Keratinocyte (primary cell): ENCODE measurements around the gene SPDYE4. TPM values are rescaled to one million over a fixed set of nuclear protein-coding genes. Genes with fewer than 3 reads are reported as not detected.
A peak's percentile ranks its signal among the peaks of the same experiment; 100 is the strongest.

ENCODE experiments used
- DNase-seq: peaks from one replicate; pipeline ENCODE4 v3.0.0-alpha.2; 2011; ENCODE audit warnings: low read depth, missing footprints, low spot score
- FAIRE-seq: peaks from 2 replicates; lab custom pipeline; 2011; peaks lifted over from hg19 to GRCh38; lab: Jason Lieb, UNC
- H2AFZ ChIP-seq: 2 replicates; pipeline ENCODE4 v1.6.0; 2012; ENCODE audit warnings: low read length, control low read depth, inconsistent platforms; ENCODE audit not compliant: control insufficient read depth
- H3K27ac ChIP-seq: 2 replicates; pipeline ENCODE4 v1.5.1; 2011; ENCODE audit warnings: low read length; ENCODE audit not compliant: control insufficient read depth, insufficient read depth
- H3K27me3 ChIP-seq: 3 replicates; pipeline ENCODE4 v1.6.0; 2011; ENCODE audit warnings: low read length; ENCODE audit not compliant: control insufficient read depth, insufficient read depth; ENCODE audit errors: extremely low read depth
- H3K36me3 ChIP-seq, 2 experiments: 2 replicates in 1 of 2; 3 replicates in 1 of 2; pipeline ENCODE4 v1.5.1; 2011; ENCODE audit warnings: low read length in 2 of 2, mild to moderate bottlenecking in 1 of 2; ENCODE audit not compliant: control insufficient read depth in 2 of 2, insufficient read depth in 2 of 2; ENCODE audit errors: extremely low read depth in 1 of 2
- H3K4me1 ChIP-seq: 3 replicates; pipeline ENCODE4 v1.5.1; 2011; ENCODE audit warnings: low read length; ENCODE audit not compliant: control insufficient read depth, insufficient read depth; ENCODE audit errors: extremely low read depth
- H3K4me2 ChIP-seq: 3 replicates; pipeline ENCODE4 v1.6.0; 2011; ENCODE audit warnings: low read depth, low read length; ENCODE audit not compliant: control insufficient read depth, insufficient read depth; ENCODE audit errors: extremely low read depth
- H3K4me3 ChIP-seq, 3 experiments: fragments of 200-600 bp in 1 of 3; sonication (generic) in 1 of 3; 2 replicates in 2 of 3; 3 replicates in 1 of 3; pipeline ENCODE4 v1.5.1; 2011 to 2016; ENCODE audit warnings: low read length in 3 of 3, mild to moderate bottlenecking in 3 of 3, control low read depth in 2 of 3, inconsistent platforms in 1 of 3, low read depth in 1 of 3, mixed read lengths in 1 of 3, mixed run types in 1 of 3, moderate library complexity in 1 of 3; ENCODE audit not compliant: control insufficient read depth in 2 of 3, insufficient read depth in 2 of 3; ENCODE audit errors: extremely low read depth in 1 of 3
- H3K79me2 ChIP-seq: 2 replicates; pipeline ENCODE4 v1.6.0; 2012; ENCODE audit warnings: low read length; ENCODE audit not compliant: control insufficient read depth, insufficient read depth
- H3K9ac ChIP-seq: 3 replicates; pipeline ENCODE4 v1.6.0; 2011; ENCODE audit warnings: low read length; ENCODE audit not compliant: control insufficient read depth, insufficient read depth; ENCODE audit errors: extremely low read depth
- H3K9me1 ChIP-seq: 3 replicates; pipeline ENCODE4 v1.6.0; 2011; ENCODE audit warnings: low read length; ENCODE audit not compliant: control insufficient read depth, insufficient read depth; ENCODE audit errors: extremely low read depth
- H3K9me3 ChIP-seq: 2 replicates; pipeline ENCODE4 v1.5.1; 2012; ENCODE audit warnings: low read depth, low read length; ENCODE audit not compliant: control insufficient read depth
- H4K20me1 ChIP-seq: 3 replicates; pipeline ENCODE4 v1.6.0; 2011; ENCODE audit warnings: low read length; ENCODE audit not compliant: control insufficient read depth, insufficient read depth; ENCODE audit errors: extremely low read depth
- EZH2 ChIP-seq: IDR thresholded peaks from one replicate; pipeline ENCODE4 v1.6.1; 2012; ENCODE audit warnings: inconsistent platforms, mild to moderate bottlenecking, low read length, moderate library complexity
- dilution Hi-C: fragments of 300-500 bp; cut with MboI; formaldehyde crosslinking; loops from one replicate; pipeline ENCODE4 v1.7.0; 2020; ENCODE audit warnings: low sequenced_read_pairs; ENCODE audit not compliant: extremely low pct_ligation_motif_present
- polyA plus RNA-seq, 5 experiments: library from polyadenylated mRNA; depleted of rRNA in 3 of 5; stranded (reverse) in 3 of 5; stranded (forward) in 1 of 5; unstranded in 1 of 5; fragments of >200 nt; gene quantifications; 1 replicate in 1 of 5; 2 replicates in 3 of 5; 3 replicates in 1 of 5; pipeline versions ENCODE4 v1.2.1 to v1.2.3, GENCODE V29; 2011 to 2012; ENCODE audit warnings: missing spikeins in 2 of 5, low read depth in 1 of 5, low replicate concordance in 1 of 5
- TF ChIP-seq, protein P1 (sequence below), 3 experiments: IDR thresholded peaks in 1 of 3; conservative IDR thresholded peaks in 1 of 3; optimal IDR thresholded peaks in 1 of 3; 2 replicates in 2 of 3; 3 replicates in 1 of 3; pipeline versions ENCODE3 to v1.5.1; 2011; ENCODE audit warnings: low read length in 3 of 3, mild to moderate bottlenecking in 3 of 3, moderate library complexity in 2 of 3, control low read depth in 1 of 3, inconsistent platforms in 1 of 3; ENCODE audit not compliant: insufficient read depth in 2 of 3; ENCODE audit errors: extremely low read depth in 1 of 3

The SPDYE4 gene
- polyA plus RNA-seq, 1 donor (not counting 4 experiments of a cell fraction or from before 2014, with no cell fraction given) = not detected

DNA sequence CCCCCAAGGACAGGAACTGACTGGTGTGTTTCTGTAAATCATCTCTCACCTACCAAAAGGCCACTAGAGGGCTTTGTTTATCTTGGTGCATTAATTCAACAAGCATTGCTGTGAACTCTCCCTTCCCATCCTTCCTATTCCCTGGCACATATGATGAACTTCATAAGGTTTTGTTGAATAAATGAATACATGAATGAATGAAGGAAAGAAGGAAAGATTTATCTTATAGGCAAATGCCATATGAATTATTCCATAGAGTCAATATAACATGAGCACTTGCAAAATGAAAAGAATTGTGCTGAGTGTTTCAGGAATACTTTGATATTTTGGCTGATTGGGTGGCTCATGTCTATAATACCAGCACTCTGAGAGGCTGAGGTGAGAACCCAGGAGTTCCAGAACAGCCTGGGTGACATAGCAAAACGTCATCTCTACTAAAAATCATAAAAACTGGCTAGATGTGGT is 4.3 kb downstream of the SPDYE4 start:
- DNase-seq = no peak
- H3K36me3 ChIP-seq = no peaks in the 10 kb centered on the region
- H3K27ac ChIP-seq = no peak overlapping the region
- dilution Hi-C loops = no loop called here
- no peak for FAIRE-seq
- H3K79me2 ChIP-seq = no peaks in the 10 kb centered on the region
- no peak overlapping the region for H2AFZ ChIP-seq
- H3K9ac ChIP-seq = no peak overlapping the region
- H3K9me1 ChIP-seq = no peaks in the 10 kb centered on the region
- H4K20me1 ChIP-seq = no peaks in the 10 kb centered on the region
- H3K4me2 ChIP-seq = no peak overlapping the region
- H3K27me3 ChIP-seq = no peaks in the 10 kb centered on the region
- no peaks in the 10 kb centered on the region for H3K9me3 ChIP-seq
- no peaks in the 10 kb centered on the region for H3K4me1 ChIP-seq
- TF ChIP-seq EZH2 = no peak
- TF ChIP-seq, protein P1, sequence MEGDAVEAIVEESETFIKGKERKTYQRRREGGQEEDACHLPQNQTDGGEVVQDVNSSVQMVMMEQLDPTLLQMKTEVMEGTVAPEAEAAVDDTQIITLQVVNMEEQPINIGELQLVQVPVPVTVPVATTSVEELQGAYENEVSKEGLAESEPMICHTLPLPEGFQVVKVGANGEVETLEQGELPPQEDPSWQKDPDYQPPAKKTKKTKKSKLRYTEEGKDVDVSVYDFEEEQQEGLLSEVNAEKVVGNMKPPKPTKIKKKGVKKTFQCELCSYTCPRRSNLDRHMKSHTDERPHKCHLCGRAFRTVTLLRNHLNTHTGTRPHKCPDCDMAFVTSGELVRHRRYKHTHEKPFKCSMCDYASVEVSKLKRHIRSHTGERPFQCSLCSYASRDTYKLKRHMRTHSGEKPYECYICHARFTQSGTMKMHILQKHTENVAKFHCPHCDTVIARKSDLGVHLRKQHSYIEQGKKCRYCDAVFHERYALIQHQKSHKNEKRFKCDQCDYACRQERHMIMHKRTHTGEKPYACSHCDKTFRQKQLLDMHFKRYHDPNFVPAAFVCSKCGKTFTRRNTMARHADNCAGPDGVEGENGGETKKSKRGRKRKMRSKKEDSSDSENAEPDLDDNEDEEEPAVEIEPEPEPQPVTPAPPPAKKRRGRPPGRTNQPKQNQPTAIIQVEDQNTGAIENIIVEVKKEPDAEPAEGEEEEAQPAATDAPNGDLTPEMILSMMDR (optimal IDR thresholded peaks at IDR 0.05 in 1 of 3, IDR thresholded peaks at IDR 0.05 in 1 of 3, conservative IDR thresholded peaks at IDR 0.05 in 1 of 3; ENCODE audit: extremely low read depth in 1 of 3, insufficient read depth in 2 of 3, low read length in 3 of 3) = peak; percentile 43 to 55 (median 52)
- H3K4me3 ChIP-seq = no peak overlapping the region

DNA sequence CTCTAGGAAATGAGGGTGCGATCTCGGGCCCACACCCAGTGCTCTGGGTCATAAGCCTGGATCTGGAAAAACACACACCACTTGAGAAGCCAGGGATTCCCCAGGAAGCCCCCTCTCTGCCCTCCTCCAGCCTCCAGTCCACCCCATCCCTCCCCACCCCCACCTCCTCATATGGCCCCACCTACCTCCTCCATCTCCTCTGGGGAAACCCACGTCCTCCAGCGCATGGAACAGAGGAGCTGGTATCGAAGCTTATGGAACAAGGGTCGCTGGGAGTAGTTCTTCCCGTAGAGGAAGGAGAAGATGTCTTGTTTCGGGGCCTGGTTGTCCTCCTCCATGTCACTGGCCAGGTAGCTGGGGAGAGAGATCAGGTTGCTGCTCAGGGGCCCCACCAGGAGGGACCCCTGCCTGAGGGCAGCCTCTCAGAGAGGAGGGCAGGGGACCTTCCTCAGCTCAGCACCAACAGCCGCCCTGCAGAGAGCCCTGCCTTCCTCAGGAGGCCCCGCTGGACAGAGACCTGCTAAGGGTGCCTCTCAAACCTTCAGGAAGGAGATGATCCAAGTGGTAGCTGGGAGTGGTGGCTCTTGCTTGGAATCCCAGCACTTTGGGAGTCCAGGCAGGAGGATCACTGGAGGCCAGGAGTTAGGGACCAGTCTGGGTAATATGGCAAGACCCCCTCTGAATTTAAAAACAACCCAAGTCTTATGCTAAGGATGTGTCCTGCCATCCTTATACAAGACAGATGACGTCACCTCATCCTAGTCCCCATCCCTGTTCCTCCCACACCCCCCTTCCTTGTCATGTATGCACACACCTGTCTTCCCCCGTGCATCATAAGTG is 5.0 kb downstream of the SPDYE4 start:
- Histone ChIP-seq H3K4me1 (no peaks in the 10 kb centered on the region), H4K20me1 (no peaks in the 10 kb centered on the region), H3K27me3 (no peaks in the 10 kb centered on the region), H2AFZ (no peak overlapping the region), H3K4me2 (no peak overlapping the region), H3K27ac (no peak overlapping the region), H3K4me3 (no peak overlapping the region), H3K9ac (no peak overlapping the region), H3K79me2 (no peaks in the 10 kb centered on the region), H3K9me3 (no peaks in the 10 kb centered on the region), H3K36me3 (no peaks in the 10 kb centered on the region), H3K9me1 (no peaks in the 10 kb centered on the region)
- FAIRE-seq (no peak), DNase-seq (no peak)
- dilution Hi-C loops = no loop called here
- no peak for TF ChIP-seq EZH2
- TF ChIP-seq, protein P1 (optimal IDR thresholded peaks at IDR 0.05 in 1 of 3, IDR thresholded peaks at IDR 0.05 in 1 of 3, conservative IDR thresholded peaks at IDR 0.05 in 1 of 3; ENCODE audit: extremely low read depth in 1 of 3, insufficient read depth in 2 of 3, low read length in 3 of 3) = no peak
